ENCODE results near the gene EFCAB10.
A peak's percentile ranks its signal among the peaks of the same experiment; 100 is the strongest.
"Not testable (repeated sequence)": the region's sequence is repeated elsewhere in the genome, so short reads cannot be mapped to it uniquely, and the experiment has no call there.

Gene EFCAB10

DNA sequence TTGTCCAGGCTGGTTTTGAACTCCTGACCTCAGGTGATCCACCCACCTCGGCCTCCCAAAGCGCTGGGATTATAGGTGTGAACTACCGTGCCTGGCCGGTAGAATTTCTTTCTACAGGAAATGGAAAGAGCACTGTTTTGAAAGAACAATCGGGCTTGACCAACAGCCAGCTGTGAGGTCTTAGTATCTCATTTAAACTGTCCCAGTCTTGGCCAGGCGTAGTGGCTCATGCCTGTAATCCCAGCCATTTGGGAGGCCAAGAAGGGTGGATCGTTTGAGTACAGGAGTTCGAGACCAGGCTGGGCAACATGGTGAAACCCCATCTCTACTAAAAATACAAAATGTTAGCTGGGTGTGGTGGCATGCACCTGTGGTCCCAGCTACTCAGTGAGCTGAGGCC, 17.8 kb upstream of the EFCAB10 start:
- not testable (repeated sequence) for DNase-seq (ENCODE audit: low read depth)

DNA sequence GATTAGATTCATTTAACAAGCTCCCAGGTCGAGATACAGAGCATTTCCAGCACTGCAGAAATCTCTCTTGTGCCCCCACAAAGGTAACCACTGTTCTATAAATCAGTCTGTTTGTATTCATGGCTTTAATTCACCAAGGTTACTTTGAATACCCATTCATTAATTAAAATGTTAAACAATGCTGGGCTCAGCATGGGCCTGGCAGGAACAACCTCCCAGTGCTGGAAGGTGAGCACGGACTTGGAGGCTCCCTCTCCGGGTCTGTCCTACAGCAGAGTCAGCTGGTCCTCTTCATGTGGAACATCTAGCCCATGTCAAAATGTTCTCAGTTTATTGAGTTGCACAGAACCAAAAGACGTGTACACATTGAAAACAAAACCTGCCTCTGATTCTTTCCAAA, 15.6 kb upstream of the EFCAB10 start:
- DNase-seq (ENCODE audit: low read depth), result no peak

DNA sequence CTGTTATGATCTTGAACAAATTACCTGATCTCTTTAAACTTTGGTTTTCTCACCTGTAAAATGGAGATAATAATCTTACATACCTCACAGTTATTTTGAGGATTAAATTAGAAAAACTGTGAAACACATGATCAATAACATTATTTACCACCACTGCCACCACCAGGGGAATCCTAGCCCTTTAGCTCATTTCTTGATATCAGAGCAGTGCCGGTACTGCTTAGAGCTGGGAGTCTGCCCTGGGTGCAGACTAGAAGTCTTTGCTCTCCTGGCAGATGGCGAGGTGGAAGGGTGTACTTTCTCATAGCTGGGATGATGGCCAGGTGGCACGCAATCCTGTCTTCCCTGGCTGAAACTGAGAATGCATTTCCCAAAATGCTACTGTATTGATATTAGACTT, 12.7 kb upstream of the EFCAB10 start:
- no peak for DNase-seq (ENCODE audit: low read depth)

- no peak for DNase-seq (ENCODE audit: low read depth)
Observed at GRCh38 chr7:105591522-105591921, 10.2 kb upstream of the EFCAB10 start.

- DNase-seq (ENCODE audit: low read depth), result no peak
Observed at GRCh38 chr7:105590793-105591192, 9.5 kb upstream of the EFCAB10 start.

GRCh38 chr7:105589356-105590077, 8.2 kb upstream of the EFCAB10 start:
- peak; percentile 33 for DNase-seq (ENCODE audit: low read depth)

- DNase-seq (ENCODE audit: low read depth), result no peak
Observed at GRCh38 chr7:105587909-105588635, 6.8 kb upstream of the EFCAB10 start.

GRCh38 chr7:105585850-105586500, 4.7 kb upstream of the EFCAB10 start:
- no peak for DNase-seq (ENCODE audit: low read depth)

DNA sequence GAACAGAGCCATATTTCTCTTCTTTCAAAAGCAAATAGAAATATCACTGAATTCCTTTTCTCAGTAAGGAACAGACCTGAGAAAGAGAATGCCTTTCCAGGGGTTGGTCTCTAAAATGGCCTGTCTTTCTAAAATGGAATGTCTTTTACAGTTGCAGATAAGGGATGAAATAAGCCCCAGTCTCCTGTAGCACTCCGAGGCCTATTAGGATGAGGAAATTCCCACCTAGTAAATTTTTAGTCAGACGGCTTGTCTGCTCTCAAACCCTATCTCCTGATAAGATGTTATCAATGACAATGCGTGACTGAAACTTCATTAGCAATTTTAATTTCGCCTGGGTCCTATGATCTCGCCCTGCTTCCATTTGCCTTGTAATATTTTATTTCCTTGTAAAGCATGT, 2.9 kb upstream of the EFCAB10 start:
- no peak for DNase-seq (ENCODE audit: low read depth)

GRCh38 chr7:105583061-105583460, 1.8 kb upstream of the EFCAB10 start:
- DNase-seq (ENCODE audit: low read depth), result no peak

DNA sequence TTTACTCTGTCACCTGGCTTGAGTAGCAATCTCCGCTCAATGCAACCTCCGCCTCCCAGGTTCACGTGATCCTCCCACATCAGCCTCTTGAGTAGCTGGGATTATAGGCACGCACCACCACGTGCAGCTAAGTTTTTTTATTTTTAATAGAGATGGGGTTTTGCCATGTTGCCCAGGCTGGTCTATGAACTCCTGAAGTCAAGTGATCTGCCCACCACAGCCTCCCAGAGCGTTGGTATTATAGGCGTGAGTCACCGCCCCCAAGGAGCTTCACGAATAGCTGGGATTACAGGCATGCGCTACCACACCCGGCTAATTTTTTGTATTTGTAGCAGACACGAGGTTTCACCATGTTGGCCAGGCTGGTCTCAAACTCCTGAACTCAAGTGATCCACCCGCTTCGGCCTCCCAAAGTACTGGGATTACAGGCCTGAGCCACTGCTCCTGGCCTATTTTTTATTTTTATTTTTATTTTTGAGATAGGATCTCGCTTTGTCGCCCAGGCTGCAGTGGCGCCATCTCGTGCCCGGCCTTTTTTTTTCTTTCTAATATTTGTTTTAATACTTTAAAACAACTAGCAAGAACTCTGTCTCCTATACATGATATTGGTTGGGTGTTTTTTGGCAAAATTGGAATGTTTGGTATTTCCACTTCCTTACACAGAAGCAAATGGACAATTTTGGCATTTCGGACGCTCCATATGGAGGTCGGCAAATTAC, 1.1 kb downstream of the EFCAB10 start:
- no peak for DNase-seq (ENCODE audit: low read depth)

DNA sequence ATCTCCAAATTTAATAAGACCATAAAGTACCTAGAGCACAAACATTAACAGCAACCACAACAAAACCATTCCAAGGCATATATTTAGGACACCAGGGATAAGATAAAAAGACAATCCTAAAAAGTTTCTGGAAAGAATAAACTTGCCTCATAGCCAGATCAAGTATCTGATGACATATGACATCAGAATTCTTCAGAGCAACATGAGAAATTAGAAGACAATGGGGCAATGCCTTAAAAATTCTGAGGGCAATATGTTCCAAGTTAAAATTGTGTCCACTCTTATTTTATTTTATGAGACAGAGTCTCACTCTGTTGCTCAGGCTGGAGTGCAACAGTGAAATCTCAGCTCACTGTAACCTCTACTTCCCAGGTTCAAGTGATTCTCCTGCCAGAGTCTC, 2.8 kb downstream of the EFCAB10 start:
- no peak for DNase-seq (ENCODE audit: low read depth)

DNA sequence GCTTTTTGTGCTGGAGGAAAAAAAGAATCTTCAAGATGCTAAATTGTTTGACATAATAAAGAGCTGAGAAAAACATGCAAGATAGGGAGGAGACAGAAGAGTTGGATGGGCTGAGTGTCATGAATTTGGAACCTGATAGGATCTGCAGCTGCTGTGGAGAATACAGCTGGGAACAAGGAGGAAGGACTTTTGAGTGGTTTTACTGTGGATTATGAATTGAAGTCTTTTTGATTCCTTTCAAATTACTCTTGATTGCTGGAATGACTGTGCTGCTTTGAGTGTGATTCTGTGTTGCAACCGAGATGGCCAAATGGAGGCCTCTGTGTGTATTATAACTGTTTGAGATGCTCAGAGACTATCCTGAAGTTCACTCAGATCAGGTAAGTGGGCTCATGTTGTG, 4.0 kb downstream of the EFCAB10 start:
- DNase-seq (ENCODE audit: low read depth), result no peak

GRCh38 chr7:105571891-105572290, 9.4 kb downstream of the EFCAB10 start:
- DNase-seq (ENCODE audit: low read depth), result no peak

GRCh38 chr7:105567821-105568220, 13.5 kb downstream of the EFCAB10 start:
- DNase-seq (ENCODE audit: low read depth), result no peak

- no peak for DNase-seq (ENCODE audit: low read depth)
Observed at GRCh38 chr7:105567024-105567423, 14.3 kb downstream of the EFCAB10 start.

DNA sequence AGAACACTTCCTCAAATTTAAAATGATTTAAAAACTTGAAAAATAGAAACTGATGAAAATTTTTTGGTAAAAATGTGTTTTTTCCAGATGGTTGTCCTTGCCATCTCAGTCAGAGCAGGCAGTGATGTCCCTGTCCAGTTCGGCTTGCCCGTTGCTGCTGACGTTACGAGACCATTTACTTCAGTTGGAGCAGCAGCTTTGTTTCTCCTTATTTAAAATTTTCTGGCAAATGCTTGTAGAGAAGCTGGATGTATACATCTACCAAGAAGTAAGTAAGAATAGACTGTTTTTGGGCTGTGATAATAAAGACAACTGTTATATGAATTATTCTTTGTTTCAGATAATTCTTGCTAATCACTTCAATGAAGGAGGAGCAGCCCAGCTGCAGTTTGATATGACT, 16.1 kb downstream of the EFCAB10 start:
- DNase-seq (ENCODE audit: low read depth), result no peak

GRCh38 chr7:105559926-105560325, 21.4 kb downstream of the EFCAB10 start:
- no peak for DNase-seq (ENCODE audit: low read depth)

DNA sequence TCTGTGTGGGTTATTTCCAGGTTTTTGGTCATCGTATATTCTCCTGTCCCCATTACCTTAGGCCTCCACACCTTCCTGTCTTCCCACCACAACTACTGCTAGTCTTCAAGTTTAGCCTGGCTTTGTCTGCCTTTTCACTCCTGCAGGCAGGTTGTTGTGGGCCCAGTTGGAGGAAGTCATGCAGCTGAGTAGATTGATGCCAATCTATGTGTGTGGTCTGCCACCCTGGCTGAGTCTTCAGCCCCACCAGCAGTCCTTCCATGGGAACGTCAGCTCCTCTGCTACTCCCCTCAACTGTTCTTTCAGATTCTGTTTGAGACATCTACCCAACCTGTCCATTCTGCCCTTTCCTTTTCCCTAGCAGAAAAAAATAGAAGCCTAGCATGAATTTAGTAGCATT, 43.0 kb downstream of the EFCAB10 start:
- DNase-seq (ENCODE audit: low read depth), result no peak

DNA sequence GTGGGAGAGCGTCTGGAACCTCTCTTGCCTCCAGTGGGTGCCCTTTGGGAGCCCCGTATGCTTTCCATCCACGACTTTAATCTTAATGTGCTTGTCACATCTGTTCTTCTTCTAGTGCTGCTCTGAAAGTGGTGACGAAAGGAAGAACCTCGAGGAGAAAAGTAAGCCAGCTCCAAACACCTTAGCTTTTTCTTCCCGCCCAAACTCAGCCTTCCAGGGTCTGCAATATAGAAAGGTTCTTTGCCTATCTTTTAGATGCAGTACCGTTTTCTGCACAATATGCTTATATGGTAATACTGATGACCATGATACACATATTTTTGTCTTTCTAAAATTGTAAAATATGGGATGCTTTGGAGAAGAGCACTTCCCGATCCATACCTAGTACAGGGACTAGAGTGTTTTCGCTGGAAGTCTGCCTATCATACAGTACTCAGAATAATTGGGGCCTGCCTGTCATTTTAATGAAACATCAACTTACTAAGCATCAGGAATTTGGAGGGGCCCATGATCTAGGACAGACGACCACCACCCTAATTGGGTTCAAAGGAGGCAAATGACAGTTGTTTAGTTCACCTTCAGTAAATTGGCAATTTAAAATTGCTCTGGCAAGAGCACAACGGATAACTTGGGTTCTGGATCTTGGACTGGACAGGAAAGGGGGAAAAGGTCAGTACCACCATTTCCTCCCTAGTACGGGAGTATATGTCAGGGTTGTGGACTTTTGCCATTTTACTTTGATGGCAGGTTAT, 48.4 kb downstream of the EFCAB10 start:
- no peak for DNase-seq (ENCODE audit: low read depth)

GRCh38 chr7:105531792-105532671, 49.3 kb downstream of the EFCAB10 start, which contains the start of gene RINT1:
RINT1 (plus strand) TSS chr7:105532201; CDS start chr7:105532316, 115 bp downstream.
- peak; percentile 56 for DNase-seq (ENCODE audit: low read depth)
